ENCODE measurements around the gene GCLC.
A peak's percentile ranks its signal among the peaks of the same experiment; 100 is the strongest.

The GCLC gene

DNA sequence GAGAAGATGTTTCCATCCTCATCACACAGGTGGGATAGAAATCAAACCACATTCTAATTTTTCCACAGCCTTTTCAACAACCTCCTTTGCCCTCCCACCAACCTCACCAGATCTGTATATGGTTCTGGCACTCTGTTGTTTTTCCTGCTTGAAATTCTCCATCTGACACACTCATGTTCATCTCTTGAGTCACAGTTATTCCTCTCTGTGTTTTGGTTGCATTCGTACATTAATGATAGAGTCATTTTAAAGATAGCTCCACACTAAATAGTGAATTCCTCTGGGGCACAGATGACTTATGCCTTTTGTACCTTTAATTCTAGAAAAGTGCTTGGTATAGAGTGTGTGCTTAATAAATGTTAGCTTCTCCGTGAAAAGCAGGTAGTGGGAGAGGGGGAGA, 1.4 kb upstream of the GCLC start:
- no peak for DNase-seq (ENCODE audit: low spot score)
- in situ Hi-C loops (cut with MboI; ENCODE audit: low pct_unique_long_range_greater_than_20kb, low sequenced_read_pairs, unreplicated experiment), result no loop called here
- TF ChIP-seq, protein P1, sequence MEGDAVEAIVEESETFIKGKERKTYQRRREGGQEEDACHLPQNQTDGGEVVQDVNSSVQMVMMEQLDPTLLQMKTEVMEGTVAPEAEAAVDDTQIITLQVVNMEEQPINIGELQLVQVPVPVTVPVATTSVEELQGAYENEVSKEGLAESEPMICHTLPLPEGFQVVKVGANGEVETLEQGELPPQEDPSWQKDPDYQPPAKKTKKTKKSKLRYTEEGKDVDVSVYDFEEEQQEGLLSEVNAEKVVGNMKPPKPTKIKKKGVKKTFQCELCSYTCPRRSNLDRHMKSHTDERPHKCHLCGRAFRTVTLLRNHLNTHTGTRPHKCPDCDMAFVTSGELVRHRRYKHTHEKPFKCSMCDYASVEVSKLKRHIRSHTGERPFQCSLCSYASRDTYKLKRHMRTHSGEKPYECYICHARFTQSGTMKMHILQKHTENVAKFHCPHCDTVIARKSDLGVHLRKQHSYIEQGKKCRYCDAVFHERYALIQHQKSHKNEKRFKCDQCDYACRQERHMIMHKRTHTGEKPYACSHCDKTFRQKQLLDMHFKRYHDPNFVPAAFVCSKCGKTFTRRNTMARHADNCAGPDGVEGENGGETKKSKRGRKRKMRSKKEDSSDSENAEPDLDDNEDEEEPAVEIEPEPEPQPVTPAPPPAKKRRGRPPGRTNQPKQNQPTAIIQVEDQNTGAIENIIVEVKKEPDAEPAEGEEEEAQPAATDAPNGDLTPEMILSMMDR (IDR thresholded peaks at IDR 0.05; ENCODE audit: extremely low read depth, insufficient read depth, missing control alignments), result no peak

DNA sequence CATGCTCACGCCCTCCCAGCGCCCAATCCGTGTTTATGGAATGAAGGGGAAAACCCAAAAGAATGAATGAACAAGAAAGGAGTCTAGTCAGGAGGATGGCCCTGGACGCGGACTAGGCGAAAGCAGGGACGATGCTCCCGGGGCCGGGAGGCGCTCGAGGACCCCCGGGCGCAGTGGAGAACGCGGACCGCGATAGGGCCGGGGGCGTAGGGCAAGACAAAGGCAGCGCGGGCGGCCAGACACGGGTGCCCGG, 758 bp downstream of the GCLC start:
- in situ Hi-C loops (cut with MboI; ENCODE audit: low pct_unique_long_range_greater_than_20kb, low sequenced_read_pairs, unreplicated experiment), result no loop called here
- no peak for DNase-seq (ENCODE audit: low spot score)
- TF ChIP-seq, protein P1 (IDR thresholded peaks at IDR 0.05; ENCODE audit: extremely low read depth, insufficient read depth, missing control alignments), result no peak

DNA sequence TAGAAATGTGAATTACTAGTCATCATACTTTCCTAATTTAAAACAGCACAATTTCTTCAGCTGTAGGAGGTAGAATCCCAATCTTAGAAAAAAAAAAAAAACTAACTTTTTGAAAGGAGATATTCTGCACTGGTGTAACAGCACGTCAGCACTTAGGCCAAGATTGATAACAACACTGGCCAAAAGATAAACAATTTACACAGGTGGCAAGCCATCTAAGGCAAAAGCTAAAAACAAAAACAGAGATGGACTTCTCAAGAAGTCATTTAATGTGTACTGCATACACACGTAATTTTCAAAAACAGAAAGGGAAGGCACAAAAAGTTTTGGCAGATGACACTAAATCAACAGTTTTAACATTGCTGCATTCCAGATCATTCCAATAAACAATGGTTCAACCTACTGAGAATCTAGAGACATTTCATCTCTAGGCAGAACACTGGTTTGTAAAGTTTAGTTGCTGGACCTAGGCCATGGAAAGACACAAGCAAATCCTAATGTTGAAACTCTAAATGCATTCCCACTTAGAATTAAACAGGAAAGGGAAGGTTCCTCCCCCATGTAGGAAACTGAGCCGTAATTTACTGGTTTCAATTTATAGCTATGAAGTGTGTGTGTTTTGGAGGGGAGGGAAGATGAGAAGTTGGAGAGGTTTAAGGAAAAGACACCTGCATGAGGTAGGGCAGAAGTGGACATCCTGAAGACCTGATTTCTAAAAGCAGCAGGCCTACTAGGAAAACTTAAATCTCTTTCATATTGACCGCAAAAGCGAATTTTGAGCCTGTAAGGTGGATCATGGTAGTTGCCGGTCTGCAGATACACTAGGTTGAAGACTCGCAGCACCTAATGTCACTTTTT, 1.3 kb downstream of the GCLC start:
- TF ChIP-seq, protein P1 (IDR thresholded peaks at IDR 0.05; ENCODE audit: extremely low read depth, insufficient read depth, missing control alignments), result no peak
- in situ Hi-C loops (cut with MboI; ENCODE audit: low pct_unique_long_range_greater_than_20kb, low sequenced_read_pairs, unreplicated experiment), result no loop called here
- peak; percentile 39 for DNase-seq (ENCODE audit: low spot score)

DNA sequence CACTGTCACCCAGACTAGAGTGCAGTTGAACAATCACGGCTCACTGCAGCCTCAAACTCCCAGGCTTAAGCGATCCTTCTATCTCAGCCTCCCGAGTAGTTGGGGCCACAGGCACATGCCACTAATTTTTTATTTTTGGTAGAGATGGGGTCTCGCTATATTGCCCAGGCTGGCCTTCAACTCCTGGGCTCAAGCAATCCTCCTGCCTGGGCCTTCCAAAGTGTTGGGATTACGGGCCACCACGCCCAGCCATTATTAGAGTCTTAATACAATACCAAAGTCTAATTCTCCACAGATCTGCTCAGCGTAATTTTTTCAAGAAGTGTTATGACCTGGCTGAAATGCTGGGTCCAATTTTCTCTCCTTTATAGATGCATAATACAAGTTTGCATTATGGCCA, 3.0 kb downstream of the GCLC start:
- no peak for DNase-seq (ENCODE audit: low spot score)
- in situ Hi-C loops (cut with MboI; ENCODE audit: low pct_unique_long_range_greater_than_20kb, low sequenced_read_pairs, unreplicated experiment), result no loop called here
- TF ChIP-seq, protein P1 (IDR thresholded peaks at IDR 0.05; ENCODE audit: extremely low read depth, insufficient read depth, missing control alignments), result no peak

DNA sequence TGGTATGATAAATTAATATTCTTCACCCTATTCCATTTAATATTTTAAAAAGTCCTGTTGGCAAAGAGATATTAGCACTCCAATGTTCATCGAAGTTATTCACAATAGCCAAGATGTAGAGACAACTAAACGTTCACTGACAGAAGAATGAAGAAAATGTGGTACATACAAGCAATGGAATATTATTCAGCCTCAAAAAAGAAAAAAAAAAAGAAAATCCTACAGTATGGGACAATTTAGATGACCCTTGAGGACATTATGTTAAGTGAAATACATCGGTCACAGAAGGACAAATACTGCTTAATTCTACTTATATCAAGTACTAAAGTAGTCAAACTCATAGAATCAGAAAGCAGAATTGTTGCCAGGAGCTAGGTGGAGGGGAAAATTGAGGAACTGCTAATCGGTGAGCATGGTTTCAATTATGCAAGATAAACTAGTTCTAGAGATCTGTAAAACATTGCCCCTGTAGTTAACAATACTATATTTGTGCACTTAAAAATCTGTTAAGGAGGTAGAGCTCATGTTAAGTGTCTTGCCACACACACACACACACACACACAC, 4.7 kb downstream of the GCLC start:
- DNase-seq (ENCODE audit: low spot score), result no peak
- in situ Hi-C loops (cut with MboI; ENCODE audit: low pct_unique_long_range_greater_than_20kb, low sequenced_read_pairs, unreplicated experiment), result no loop called here
- TF ChIP-seq, protein P1 (IDR thresholded peaks at IDR 0.05; ENCODE audit: extremely low read depth, insufficient read depth, missing control alignments), result no peak

DNA sequence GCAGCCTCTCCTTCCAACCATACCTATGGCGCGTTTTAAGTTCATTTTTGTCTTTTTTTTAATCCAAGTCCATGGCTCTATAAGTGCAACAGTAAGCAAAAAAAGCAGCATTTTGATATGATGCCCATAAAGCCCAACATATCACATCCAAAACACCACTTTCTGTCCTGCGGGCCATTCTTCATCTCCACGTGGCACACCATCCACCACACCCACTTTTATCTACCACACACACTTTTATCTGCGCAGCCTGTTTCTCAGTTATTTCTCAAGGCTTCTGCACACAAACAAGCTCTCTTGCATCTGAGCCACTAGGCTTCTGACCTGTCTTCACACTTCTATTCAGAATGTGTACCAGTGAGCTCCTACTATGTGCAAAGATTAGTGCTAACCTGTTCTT, 5.3 kb downstream of the GCLC start:
- in situ Hi-C loops (cut with MboI; ENCODE audit: low pct_unique_long_range_greater_than_20kb, low sequenced_read_pairs, unreplicated experiment), result no loop called here
- DNase-seq (ENCODE audit: low spot score), result no peak
- TF ChIP-seq, protein P1 (IDR thresholded peaks at IDR 0.05; ENCODE audit: extremely low read depth, insufficient read depth, missing control alignments), result no peak

All from GM13977 (cell line).